Keratinocyte (primary cell): ENCODE measurements around the gene BTLA. TPM values are rescaled to one million over a fixed set of nuclear protein-coding genes. Genes with fewer than 3 reads are reported as not detected.
A peak's percentile ranks its signal among the peaks of the same experiment; 100 is the strongest.

ENCODE experiments used
- DNase-seq: peaks from one replicate; pipeline ENCODE4 v3.0.0-alpha.2; 2011; ENCODE audit warnings: low read depth, missing footprints, low spot score
- FAIRE-seq: peaks from 2 replicates; lab custom pipeline; 2011; peaks lifted over from hg19 to GRCh38; lab: Jason Lieb, UNC
- H2AFZ ChIP-seq: 2 replicates; pipeline ENCODE4 v1.6.0; 2012; ENCODE audit warnings: low read length, control low read depth, inconsistent platforms; ENCODE audit not compliant: control insufficient read depth
- H3K27ac ChIP-seq: 2 replicates; pipeline ENCODE4 v1.5.1; 2011; ENCODE audit warnings: low read length; ENCODE audit not compliant: control insufficient read depth, insufficient read depth
- H3K27me3 ChIP-seq: 3 replicates; pipeline ENCODE4 v1.6.0; 2011; ENCODE audit warnings: low read length; ENCODE audit not compliant: control insufficient read depth, insufficient read depth; ENCODE audit errors: extremely low read depth
- H3K36me3 ChIP-seq, 2 experiments: 2 replicates in 1 of 2; 3 replicates in 1 of 2; pipeline ENCODE4 v1.5.1; 2011; ENCODE audit warnings: low read length in 2 of 2, mild to moderate bottlenecking in 1 of 2; ENCODE audit not compliant: control insufficient read depth in 2 of 2, insufficient read depth in 2 of 2; ENCODE audit errors: extremely low read depth in 1 of 2
- H3K4me1 ChIP-seq: 3 replicates; pipeline ENCODE4 v1.5.1; 2011; ENCODE audit warnings: low read length; ENCODE audit not compliant: control insufficient read depth, insufficient read depth; ENCODE audit errors: extremely low read depth
- H3K4me2 ChIP-seq: 3 replicates; pipeline ENCODE4 v1.6.0; 2011; ENCODE audit warnings: low read depth, low read length; ENCODE audit not compliant: control insufficient read depth, insufficient read depth; ENCODE audit errors: extremely low read depth
- H3K4me3 ChIP-seq, 3 experiments: fragments of 200-600 bp in 1 of 3; sonication (generic) in 1 of 3; 2 replicates in 2 of 3; 3 replicates in 1 of 3; pipeline ENCODE4 v1.5.1; 2011 to 2016; ENCODE audit warnings: low read length in 3 of 3, mild to moderate bottlenecking in 3 of 3, control low read depth in 2 of 3, inconsistent platforms in 1 of 3, low read depth in 1 of 3, mixed read lengths in 1 of 3, mixed run types in 1 of 3, moderate library complexity in 1 of 3; ENCODE audit not compliant: control insufficient read depth in 2 of 3, insufficient read depth in 2 of 3; ENCODE audit errors: extremely low read depth in 1 of 3
- H3K79me2 ChIP-seq: 2 replicates; pipeline ENCODE4 v1.6.0; 2012; ENCODE audit warnings: low read length; ENCODE audit not compliant: control insufficient read depth, insufficient read depth
- H3K9ac ChIP-seq: 3 replicates; pipeline ENCODE4 v1.6.0; 2011; ENCODE audit warnings: low read length; ENCODE audit not compliant: control insufficient read depth, insufficient read depth; ENCODE audit errors: extremely low read depth
- H3K9me1 ChIP-seq: 3 replicates; pipeline ENCODE4 v1.6.0; 2011; ENCODE audit warnings: low read length; ENCODE audit not compliant: control insufficient read depth, insufficient read depth; ENCODE audit errors: extremely low read depth
- H3K9me3 ChIP-seq: 2 replicates; pipeline ENCODE4 v1.5.1; 2012; ENCODE audit warnings: low read depth, low read length; ENCODE audit not compliant: control insufficient read depth
- H4K20me1 ChIP-seq: 3 replicates; pipeline ENCODE4 v1.6.0; 2011; ENCODE audit warnings: low read length; ENCODE audit not compliant: control insufficient read depth, insufficient read depth; ENCODE audit errors: extremely low read depth
- EZH2 ChIP-seq: IDR thresholded peaks from one replicate; pipeline ENCODE4 v1.6.1; 2012; ENCODE audit warnings: inconsistent platforms, mild to moderate bottlenecking, low read length, moderate library complexity
- dilution Hi-C: fragments of 300-500 bp; cut with MboI; formaldehyde crosslinking; loops from one replicate; pipeline ENCODE4 v1.7.0; 2020; ENCODE audit warnings: low sequenced_read_pairs; ENCODE audit not compliant: extremely low pct_ligation_motif_present
- polyA plus RNA-seq, 5 experiments: library from polyadenylated mRNA; depleted of rRNA in 3 of 5; stranded (reverse) in 3 of 5; stranded (forward) in 1 of 5; unstranded in 1 of 5; fragments of >200 nt; gene quantifications; 1 replicate in 1 of 5; 2 replicates in 3 of 5; 3 replicates in 1 of 5; pipeline versions ENCODE4 v1.2.1 to v1.2.3, GENCODE V29; 2011 to 2012; ENCODE audit warnings: missing spikeins in 2 of 5, low read depth in 1 of 5, low replicate concordance in 1 of 5
- TF ChIP-seq, protein P1 (sequence below), 3 experiments: IDR thresholded peaks in 1 of 3; conservative IDR thresholded peaks in 1 of 3; optimal IDR thresholded peaks in 1 of 3; 2 replicates in 2 of 3; 3 replicates in 1 of 3; pipeline versions ENCODE3 to v1.5.1; 2011; ENCODE audit warnings: low read length in 3 of 3, mild to moderate bottlenecking in 3 of 3, moderate library complexity in 2 of 3, control low read depth in 1 of 3, inconsistent platforms in 1 of 3; ENCODE audit not compliant: insufficient read depth in 2 of 3; ENCODE audit errors: extremely low read depth in 1 of 3

Gene BTLA
- polyA plus RNA-seq, 1 donor (not counting 4 experiments of a cell fraction or from before 2014, with no cell fraction given) = 0.08 TPM

DNA sequence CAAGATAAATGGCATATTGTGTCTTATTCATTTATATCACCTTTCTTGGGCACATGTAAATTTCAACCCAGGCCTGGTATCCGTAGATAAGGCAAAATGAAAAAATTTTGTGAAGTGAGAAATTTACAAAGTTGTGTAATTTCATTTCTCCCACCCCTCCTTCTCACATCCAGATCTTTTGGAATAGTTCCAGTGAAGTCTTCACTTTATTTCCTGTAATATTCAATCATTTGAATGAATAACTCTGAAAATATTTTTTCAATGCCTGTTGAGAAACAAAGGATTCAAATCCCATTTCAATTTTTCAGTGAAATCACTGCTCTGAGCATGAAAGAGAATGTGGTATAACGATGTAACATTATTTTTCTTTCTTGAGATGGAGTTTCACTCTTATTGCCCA, 53.4 kb downstream of the BTLA start:
- Histone ChIP-seq H2AFZ (no peak overlapping the region), H3K4me2 (no peak overlapping the region), H3K36me3 (no peaks in the 10 kb centered on the region), H3K4me1 (no peaks in the 10 kb centered on the region), H3K27ac (no peak overlapping the region), H4K20me1 (no peaks in the 10 kb centered on the region), H3K4me3 (no peak overlapping the region), H3K9me1 (no peaks in the 10 kb centered on the region), H3K79me2 (no peaks in the 10 kb centered on the region), H3K27me3 (no peaks in the 10 kb centered on the region), H3K9ac (no peak overlapping the region), H3K9me3 (no peaks in the 10 kb centered on the region)
- TF ChIP-seq EZH2 = no peak
- TF ChIP-seq, protein P1, sequence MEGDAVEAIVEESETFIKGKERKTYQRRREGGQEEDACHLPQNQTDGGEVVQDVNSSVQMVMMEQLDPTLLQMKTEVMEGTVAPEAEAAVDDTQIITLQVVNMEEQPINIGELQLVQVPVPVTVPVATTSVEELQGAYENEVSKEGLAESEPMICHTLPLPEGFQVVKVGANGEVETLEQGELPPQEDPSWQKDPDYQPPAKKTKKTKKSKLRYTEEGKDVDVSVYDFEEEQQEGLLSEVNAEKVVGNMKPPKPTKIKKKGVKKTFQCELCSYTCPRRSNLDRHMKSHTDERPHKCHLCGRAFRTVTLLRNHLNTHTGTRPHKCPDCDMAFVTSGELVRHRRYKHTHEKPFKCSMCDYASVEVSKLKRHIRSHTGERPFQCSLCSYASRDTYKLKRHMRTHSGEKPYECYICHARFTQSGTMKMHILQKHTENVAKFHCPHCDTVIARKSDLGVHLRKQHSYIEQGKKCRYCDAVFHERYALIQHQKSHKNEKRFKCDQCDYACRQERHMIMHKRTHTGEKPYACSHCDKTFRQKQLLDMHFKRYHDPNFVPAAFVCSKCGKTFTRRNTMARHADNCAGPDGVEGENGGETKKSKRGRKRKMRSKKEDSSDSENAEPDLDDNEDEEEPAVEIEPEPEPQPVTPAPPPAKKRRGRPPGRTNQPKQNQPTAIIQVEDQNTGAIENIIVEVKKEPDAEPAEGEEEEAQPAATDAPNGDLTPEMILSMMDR (optimal IDR thresholded peaks at IDR 0.05 in 1 of 3, IDR thresholded peaks at IDR 0.05 in 1 of 3, conservative IDR thresholded peaks at IDR 0.05 in 1 of 3; ENCODE audit: extremely low read depth in 1 of 3, insufficient read depth in 2 of 3, low read length in 3 of 3) = no peak
- FAIRE-seq = no peak
- dilution Hi-C loops = no loop called here
- no peak for DNase-seq

DNA sequence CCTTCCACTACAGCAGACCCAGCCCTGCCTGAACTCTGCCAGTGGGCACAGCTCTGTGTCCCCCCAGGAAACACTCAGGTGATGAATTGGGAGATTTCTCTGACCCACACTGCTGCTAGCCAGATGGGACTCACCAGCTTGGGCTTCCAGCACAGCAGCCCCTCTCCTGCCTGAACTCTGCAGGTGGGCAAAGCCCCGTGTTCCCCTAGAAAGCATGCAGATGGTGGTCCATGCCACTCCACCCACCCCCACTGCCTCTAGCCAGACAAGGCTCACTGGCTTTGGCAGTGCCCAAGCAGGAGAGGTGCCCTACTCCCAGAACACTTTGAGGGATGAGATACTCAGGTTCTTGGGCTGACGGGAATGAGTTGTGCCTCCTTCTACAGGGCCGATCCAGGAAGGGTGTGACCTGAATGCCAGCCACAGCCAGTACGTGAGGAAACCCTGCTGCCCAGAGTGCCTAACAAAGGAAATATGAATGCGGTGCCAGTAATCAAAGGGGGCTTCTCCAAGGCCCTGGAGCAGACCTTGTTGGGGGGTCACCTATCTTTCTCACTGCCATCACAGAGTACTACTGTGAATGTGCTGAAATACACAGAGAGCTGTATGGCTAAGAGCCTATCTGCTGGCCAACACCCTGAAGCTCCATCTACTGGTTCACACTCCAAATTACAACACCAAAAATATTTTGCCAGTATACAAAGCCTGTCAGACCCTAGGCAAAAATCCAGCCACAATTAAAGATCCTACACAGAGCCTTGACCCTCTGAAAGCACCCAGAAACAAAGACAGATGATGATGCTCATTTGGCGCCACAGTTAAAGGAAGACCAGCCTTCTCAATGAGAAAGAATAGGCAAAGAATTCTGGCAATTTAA, 61.9 kb downstream of the BTLA start:
- FAIRE-seq = no peak
- Histone ChIP-seq H3K79me2 (no peaks in the 10 kb centered on the region), H3K27ac (no peak overlapping the region), H4K20me1 (no peaks in the 10 kb centered on the region), H3K4me3 (no peak overlapping the region), H3K9me1 (no peaks in the 10 kb centered on the region), H3K9me3 (no peaks in the 10 kb centered on the region), H2AFZ (no peak overlapping the region), H3K27me3 (no peaks in the 10 kb centered on the region), H3K4me2 (no peak overlapping the region), H3K36me3 (no peaks in the 10 kb centered on the region), H3K9ac (no peak overlapping the region), H3K4me1 (no peaks in the 10 kb centered on the region)
- TF ChIP-seq EZH2 = no peak
- TF ChIP-seq, protein P1 (optimal IDR thresholded peaks at IDR 0.05 in 1 of 3, IDR thresholded peaks at IDR 0.05 in 1 of 3, conservative IDR thresholded peaks at IDR 0.05 in 1 of 3; ENCODE audit: extremely low read depth in 1 of 3, insufficient read depth in 2 of 3, low read length in 3 of 3) = peak; percentile 35 to 54 (median 44)
- dilution Hi-C loops = no loop called here
- no peak for DNase-seq
